ENCODE measurements around the gene AKR7A2.
"Not testable (repeated sequence)": the region's sequence is repeated elsewhere in the genome, so short reads cannot be mapped to it uniquely, and the experiment has no call there.

DNA sequence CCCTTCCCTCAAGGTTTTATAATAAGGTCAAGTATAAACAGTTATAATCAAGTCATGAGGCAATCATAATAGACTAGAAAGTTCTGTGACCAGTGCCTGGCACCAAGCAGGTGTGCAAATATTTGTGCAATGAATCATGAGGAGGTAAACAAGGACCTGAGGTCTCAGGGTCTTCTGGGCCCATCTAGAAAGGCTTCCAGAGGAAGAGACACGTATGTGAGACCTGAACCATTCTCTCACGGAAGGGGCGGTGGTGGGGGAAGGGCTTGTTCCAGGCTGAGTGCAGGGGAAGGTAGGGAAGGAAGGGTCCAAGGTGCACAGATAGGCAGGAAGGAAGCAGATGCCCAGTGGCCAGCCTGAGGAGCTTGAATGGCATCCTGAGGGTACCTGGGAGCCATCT, 26.6 kb downstream of the AKR7A2 start:
- TF ChIP-seq, protein P1, sequence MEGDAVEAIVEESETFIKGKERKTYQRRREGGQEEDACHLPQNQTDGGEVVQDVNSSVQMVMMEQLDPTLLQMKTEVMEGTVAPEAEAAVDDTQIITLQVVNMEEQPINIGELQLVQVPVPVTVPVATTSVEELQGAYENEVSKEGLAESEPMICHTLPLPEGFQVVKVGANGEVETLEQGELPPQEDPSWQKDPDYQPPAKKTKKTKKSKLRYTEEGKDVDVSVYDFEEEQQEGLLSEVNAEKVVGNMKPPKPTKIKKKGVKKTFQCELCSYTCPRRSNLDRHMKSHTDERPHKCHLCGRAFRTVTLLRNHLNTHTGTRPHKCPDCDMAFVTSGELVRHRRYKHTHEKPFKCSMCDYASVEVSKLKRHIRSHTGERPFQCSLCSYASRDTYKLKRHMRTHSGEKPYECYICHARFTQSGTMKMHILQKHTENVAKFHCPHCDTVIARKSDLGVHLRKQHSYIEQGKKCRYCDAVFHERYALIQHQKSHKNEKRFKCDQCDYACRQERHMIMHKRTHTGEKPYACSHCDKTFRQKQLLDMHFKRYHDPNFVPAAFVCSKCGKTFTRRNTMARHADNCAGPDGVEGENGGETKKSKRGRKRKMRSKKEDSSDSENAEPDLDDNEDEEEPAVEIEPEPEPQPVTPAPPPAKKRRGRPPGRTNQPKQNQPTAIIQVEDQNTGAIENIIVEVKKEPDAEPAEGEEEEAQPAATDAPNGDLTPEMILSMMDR (IDR thresholded peaks at IDR 0.05) = not testable (repeated sequence)
- not testable (repeated sequence) for TF ChIP-seq POLR2AphosphoS5 (IDR thresholded peaks at IDR 0.05)
